ENCODE data around the gene DIDO1. TPM values are rescaled to one million over a fixed set of nuclear protein-coding genes. Genes with fewer than 3 reads are reported as not detected.
A peak's percentile ranks its signal among the peaks of the same experiment; 100 is the strongest.

The DIDO1 gene
- total and polyA plus RNA-seq, 7 donors, result 10.4 to 70.6 (median 48.7) TPM

- H3K4me3 ChIP-seq, result peak overlapping the region; percentile 92 to 98 (median 94)
- no peak for TF ChIP-seq CTCF (IDR thresholded peaks at IDR 0.05)
- TF ChIP-seq POLR2AphosphoS5 (IDR thresholded peaks at IDR 0.05), result peak in 2 of 4 donors; percentile 22 to 31
- intact Hi-C loops (cut with DNase I), result loop anchor here (5.0 kb wide), 1 partner anchor 48 kb away; no protein-coding TSS in a partner anchor
These were observed 681 bp downstream of the DIDO1 start for GRCh38 chr20:62925420-62926228.

GRCh38 chr20:62925076-62925419, 1.3 kb downstream of the DIDO1 start:
- peak overlapping the region; percentile 97 to 99 (median 98) for H3K27ac ChIP-seq
- WGBS, 2 donors, result 0 to 2% methylated on average over 4 of the region's 4 CpGs
- no peaks in the 10 kb centered on the region for H3K36me3 ChIP-seq
- TF ChIP-seq EP300 (IDR thresholded peaks at IDR 0.05) (no peak), CTCF (IDR thresholded peaks at IDR 0.05) (no peak), POLR2A (IDR thresholded peaks at IDR 0.05) (no peak), POLR2AphosphoS5 (IDR thresholded peaks at IDR 0.05) (no peak)
- DNase-seq, result no peak
- H3K9me3 ChIP-seq, result no peaks in the 10 kb centered on the region
- H3K4me3 ChIP-seq, result peak overlapping the region; percentile 92 to 98 (median 94)
- H3K27me3 ChIP-seq, result no peaks in the 10 kb centered on the region
- intact Hi-C loops (cut with DNase I), result loop anchor here (5.0 kb wide), 1 partner anchor 48 kb away; no protein-coding TSS in a partner anchor
- peaks cover 0 to 86% (median 85%) of the 10 kb centered on the region in 4 donors for H3K4me1 ChIP-seq

More at GRCh38 chr20:62925420-62926228, 681 bp downstream of the DIDO1 start:
- Histone ChIP-seq H3K4me1 (peaks cover 0 to 82% (median 80%) of the 10 kb centered on the region in 4 donors), H3K9me3 (no peaks in the 10 kb centered on the region), H3K27me3 (no peaks in the 10 kb centered on the region), H3K36me3 (no peaks in the 10 kb centered on the region), H3K27ac (peak overlapping the region; percentile 97 to 99 (median 98))
- DNase-seq, result no peak
- WGBS, 2 donors, result 0% methylated on average over 63 of the region's 63 CpGs

GRCh38 chr20:62924442-62925075, 1.7 kb downstream of the DIDO1 start:
- WGBS, 2 donors, result 15 to 34% methylated on average over 12 of the region's 12 CpGs
- H3K4me3 ChIP-seq, result peak overlapping the region; percentile 92 to 98 (median 94)

GRCh38 chr20:62923669-62924441, 2.5 kb downstream of the DIDO1 start:
- H3K4me3 ChIP-seq, result peak overlapping the region in 3 of 4 donors; percentile 92 to 98 (median 95)

More at GRCh38 chr20:62924442-62925075, 1.7 kb downstream of the DIDO1 start:
- H3K9me3 ChIP-seq, result no peaks in the 10 kb centered on the region
- intact Hi-C loops (cut with DNase I), result loop anchor here (5.0 kb wide), 1 partner anchor 47 kb away; no protein-coding TSS in a partner anchor
- no peaks in the 10 kb centered on the region for H3K36me3 ChIP-seq
- H3K27ac ChIP-seq, result peak overlapping the region; percentile 97 to 99 (median 98)
- no peak for DNase-seq
- peaks cover 0 to 87% (median 85%) of the 10 kb centered on the region in 4 donors for H3K4me1 ChIP-seq
- H3K27me3 ChIP-seq, result no peaks in the 10 kb centered on the region
- TF ChIP-seq POLR2A (IDR thresholded peaks at IDR 0.05) (no peak), EP300 (IDR thresholded peaks at IDR 0.05) (no peak)

More at GRCh38 chr20:62923669-62924441, 2.5 kb downstream of the DIDO1 start:
- Histone ChIP-seq H3K36me3 (no peaks in the 10 kb centered on the region), H3K4me1 (peaks cover 0 to 88% (median 87%) of the 10 kb centered on the region in 4 donors), H3K27ac (peak overlapping the region; percentile 97 to 99 (median 98)), H3K27me3 (no peaks in the 10 kb centered on the region), H3K9me3 (no peaks in the 10 kb centered on the region)
- 13 to 43% methylated on average over 7 of the region's 7 CpGs for WGBS, 2 donors
- TF ChIP-seq CTCF (IDR thresholded peaks at IDR 0.05) (no peak), EP300 (IDR thresholded peaks at IDR 0.05) (no peak), POLR2A (IDR thresholded peaks at IDR 0.05) (no peak), POLR2AphosphoS5 (IDR thresholded peaks at IDR 0.05) (no peak)
- intact Hi-C loops (cut with DNase I), result no loop called here
- DNase-seq, result no peak
